Activated T-cell treated with anti-CD3 and anti-CD28 coated beads for 4 hours (primary cell): ENCODE results near the gene FPR1.

Experiments
- DNase-seq: peaks from one replicate; pipeline ENCODE4 v3.0.0-alpha.2; 2020

FPR1 gene

GRCh38 chr19:51751655-51752054, at the start of gene FPR1:
TSS of gene FPR1 (minus strand) at chr19:51751878. CDS start at chr19:51746994, 4,884 bp downstream.
- no peak for DNase-seq

DNA sequence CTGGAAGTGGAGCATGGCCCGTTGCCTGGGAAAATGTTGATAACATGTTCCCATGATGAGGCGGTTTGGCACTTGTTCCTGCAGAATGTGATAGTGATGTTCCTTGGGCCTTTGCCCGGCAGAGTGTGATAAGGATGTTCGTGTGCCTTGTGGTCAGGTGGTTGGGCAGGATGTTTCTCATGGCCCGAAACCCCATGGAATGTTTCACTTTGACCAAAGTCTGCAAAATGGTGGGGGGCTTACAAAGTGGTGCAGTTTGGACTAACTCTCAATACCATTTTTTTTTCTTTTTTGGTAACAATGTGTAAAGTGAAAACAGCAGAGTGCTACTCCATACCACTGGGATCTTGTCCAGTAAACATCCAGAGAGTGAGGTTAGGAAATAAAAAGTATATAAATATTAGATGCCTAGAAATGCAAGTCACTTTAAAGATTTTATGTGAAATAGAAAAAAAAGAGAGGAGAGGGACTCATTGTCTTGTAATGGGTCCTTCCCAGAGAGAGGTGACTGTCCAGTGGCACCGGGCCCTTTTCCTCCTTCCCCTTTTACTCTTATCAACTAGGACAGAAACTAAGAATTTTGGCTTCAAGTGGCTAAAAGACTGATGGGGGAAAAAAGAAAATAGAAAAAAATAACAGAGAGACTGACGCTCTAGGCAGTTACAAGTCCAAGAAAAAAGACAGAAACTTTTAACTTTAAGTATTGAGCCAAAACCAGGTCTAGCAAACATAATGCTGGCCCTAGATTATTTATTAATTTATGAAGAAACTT, 49.0 kb upstream of the FPR1 start:
- DNase-seq = no peak

DNA sequence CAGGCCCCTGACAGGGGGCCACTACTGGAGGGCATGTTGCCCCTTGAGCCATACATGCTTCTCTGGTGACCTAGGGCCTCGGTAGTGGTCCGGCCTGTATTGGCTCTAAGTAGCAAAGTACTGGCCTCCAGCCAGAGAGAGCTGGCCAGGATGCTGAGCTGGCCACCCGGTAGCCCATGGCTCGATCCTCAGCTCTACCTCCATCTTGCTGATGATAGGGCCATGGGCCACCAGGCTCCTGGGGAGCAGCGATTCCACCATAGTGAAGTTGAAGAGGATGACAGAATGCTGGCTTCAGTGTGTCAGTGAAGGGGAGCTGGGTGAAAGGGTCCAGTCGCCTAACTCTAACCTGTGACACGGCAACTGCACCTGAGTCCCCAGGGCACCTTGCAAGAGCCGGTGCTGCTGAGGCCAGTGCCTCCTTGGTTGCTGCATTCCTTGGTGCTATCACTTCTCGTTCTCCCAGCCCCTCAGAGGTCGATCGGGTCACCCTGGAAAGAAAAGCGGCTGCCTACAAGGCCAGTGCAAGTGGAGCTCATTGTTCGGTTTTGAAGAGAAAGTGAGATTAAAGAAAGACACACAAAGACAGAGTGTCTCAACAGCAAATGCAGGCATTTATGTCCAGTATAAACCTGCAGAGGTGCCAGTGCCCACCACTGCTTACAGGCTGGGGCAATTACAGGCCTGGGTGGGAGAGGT, 48.2 kb upstream of the FPR1 start:
- no peak for DNase-seq

DNA sequence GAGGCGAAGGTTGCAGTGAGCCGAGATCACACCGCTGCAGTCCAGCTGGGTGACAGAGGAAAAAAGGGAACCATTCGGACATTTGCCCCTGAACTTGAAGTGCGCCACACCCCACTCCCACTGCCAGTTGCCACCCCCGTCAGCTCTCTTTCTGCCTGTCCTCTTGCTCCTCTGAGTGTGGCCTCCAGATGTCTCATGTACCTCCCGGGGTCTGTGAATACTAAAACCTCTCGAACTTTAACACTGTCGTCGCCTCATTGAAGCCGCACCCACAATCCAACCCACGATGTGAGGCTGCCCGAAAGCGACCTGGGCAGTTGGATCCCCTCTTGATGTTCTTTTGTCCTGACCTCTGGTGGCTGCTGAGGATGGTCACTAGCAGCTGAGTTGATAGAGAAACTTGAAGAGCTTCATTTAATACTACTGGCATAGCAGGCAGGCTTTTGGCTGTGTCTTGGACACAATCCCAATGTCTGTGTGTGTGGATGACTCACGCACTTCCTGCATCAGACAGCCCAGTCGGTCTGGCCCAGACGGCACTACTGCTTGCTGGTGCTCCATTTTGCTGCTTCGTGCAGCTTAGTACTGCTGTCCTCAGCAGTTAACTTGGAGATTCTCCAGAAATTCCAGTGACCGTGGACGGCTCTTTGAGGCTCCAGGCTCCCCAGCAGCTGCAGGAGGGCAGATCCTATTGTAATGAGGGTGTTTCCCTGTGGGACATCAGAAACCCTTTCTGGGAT, 47.5 kb upstream of the FPR1 start:
- DNase-seq = no peak

- DNase-seq = no peak
These were observed 46.4 kb upstream of the FPR1 start for GRCh38 chr19:51798062-51798461.

DNA sequence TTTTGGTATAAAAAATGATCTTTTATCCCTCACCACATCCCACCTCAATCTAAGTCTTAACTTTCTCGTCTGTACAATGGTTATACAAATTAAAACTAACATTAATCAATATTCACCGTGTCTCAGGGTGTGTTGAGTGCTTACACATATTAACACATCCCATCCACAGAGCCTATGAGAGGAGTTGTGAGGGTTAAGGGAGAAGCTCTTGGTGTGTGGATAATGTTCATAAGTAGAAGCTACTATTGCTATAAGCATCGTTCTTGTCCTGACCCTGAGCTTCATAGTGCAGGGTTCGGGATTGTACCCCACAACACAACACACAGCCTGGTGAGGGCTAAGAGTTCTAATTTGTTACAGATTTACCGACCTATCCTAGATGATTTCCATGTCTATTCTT, 45.8 kb upstream of the FPR1 start:
- no peak for DNase-seq

GRCh38 chr19:51796195-51796679, 44.6 kb upstream of the FPR1 start:
- no peak for DNase-seq

DNA sequence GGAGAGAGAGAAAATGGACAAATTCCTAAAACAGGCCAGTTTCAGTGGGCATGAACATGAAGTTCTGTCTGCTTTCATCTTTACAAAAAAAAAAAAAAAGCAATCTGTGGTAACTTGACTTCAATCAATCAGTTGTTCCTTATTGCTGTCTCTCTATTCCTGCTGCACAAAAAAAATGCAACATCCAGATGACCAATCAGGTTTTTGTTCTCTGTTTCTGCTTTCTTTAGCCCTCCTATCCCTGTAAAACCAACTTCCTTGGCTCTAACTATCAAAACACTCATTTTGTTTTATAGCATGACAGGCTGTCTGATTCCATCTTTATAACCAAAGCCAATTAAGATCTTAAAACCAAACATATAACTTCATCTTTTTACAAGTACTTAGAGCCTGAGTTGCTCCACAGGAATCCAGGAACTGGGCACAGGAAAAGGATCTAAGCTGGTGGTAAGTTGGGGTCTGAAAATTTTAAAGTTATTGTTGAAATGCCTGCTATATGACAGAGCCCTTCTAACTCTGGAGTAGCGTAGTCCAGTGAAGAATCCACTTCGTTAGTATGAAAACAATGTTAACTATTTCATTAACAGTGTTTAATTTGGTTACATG, 43.3 kb upstream of the FPR1 start, which contains the start of gene FPR3:
Gene FPR3 (plus strand): TSS at position 273 of the 606 bp plus-strand sequence. CDS start 28,592 bp downstream, outside the sequence.
- DNase-seq = no peak

DNA sequence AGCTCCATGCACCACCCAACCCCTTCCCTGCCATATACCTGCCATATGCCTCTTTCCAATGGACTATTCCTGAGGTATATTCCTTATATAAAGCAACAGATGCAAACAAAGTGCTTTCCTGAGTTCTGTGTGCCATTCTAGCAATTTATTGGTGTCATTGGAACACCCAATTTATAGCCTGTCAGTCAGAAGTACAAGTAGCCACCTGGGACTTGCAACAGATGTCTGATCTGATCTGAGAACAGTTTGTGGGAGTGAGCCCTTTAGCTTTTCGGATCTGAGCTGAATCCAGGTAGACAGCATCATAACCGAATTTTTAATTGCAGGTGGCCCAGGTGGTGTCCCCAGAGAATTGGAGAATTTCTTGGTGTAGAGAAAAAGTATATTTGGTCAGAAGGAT, 42.3 kb upstream of the FPR1 start:
- no peak for DNase-seq

- no peak for DNase-seq
These were observed 41.3 kb upstream of the FPR1 start for GRCh38 chr19:51792932-51793331.

- DNase-seq = no peak
These were observed 37.5 kb upstream of the FPR1 start for GRCh38 chr19:51789061-51789795.

GRCh38 chr19:51788029-51788428, 36.4 kb upstream of the FPR1 start:
- no peak for DNase-seq

DNA sequence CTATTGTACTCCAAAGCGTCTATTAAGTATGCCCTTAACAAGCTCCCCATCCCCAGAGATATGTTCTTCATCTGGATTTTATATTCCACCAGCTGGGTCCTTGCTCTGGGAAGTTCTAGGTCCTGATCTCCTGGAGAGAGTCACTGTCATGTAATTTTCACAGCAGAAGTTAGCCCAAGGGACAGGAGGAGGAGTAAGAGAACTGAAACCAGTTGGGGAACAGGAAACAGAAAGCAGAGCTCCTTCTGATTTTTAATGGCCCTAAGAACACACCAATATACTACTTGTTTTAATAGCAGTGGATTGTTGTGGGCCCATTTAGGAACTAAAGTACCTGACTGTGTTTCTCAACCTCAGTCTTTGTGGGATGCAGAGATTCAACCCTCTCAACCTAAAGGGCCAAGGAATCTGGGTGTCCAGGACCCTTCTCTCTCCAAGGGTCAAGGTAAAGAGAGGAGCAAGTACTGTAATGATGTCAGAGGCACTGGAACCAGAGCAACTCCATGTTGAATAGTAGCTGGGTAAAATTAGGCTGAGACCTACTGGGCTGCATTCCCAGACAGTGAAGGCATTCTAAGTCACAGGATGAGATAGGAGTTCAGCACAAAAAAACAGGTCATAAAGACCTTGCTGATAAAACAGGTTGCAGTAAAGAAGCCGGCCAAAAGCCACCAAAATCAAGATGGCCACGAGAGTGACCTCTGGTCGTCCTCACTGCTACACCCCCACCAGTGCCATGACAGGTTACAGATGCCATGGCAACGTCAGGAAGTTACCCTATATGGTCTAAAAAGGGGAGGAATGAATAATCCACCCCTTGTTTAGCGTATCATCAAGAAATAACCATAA, 35.2 kb upstream of the FPR1 start:
- DNase-seq = no peak

DNA sequence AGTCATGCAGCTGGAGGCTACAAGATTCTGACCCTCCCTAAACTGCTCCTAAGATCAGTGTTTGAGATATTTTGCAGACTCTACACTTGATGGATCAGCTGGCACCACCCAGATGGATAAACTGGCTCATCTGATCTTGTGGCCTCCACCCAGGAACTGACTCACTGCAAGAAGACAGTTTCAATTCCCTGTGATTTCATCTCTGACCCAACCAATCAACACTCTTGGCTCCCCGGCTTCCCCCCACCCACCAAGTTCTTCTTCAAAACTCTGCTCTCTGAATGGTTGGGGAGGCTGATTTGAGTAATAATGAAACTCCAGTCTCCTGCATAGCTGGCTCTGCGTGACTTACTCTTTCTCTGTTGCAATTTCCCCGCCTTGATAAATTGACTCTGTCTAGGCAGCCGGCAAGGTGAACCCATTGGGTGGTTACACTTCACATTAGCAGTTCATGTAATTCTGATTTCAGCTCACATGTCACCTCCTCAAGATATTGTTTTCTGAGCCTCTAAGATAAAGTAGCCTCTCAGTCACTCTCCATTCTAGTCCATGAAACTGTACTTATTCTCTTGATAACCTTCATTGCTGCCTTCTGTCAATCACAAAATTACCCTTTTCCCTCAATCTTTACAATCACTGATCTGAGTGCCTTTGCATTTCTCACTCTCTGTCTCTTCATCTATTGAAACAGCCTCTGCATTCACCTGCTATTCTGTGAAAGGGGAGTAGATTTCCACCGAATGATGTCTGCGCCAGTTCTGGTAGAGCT, 33.4 kb upstream of the FPR1 start:
- no peak for DNase-seq

DNA sequence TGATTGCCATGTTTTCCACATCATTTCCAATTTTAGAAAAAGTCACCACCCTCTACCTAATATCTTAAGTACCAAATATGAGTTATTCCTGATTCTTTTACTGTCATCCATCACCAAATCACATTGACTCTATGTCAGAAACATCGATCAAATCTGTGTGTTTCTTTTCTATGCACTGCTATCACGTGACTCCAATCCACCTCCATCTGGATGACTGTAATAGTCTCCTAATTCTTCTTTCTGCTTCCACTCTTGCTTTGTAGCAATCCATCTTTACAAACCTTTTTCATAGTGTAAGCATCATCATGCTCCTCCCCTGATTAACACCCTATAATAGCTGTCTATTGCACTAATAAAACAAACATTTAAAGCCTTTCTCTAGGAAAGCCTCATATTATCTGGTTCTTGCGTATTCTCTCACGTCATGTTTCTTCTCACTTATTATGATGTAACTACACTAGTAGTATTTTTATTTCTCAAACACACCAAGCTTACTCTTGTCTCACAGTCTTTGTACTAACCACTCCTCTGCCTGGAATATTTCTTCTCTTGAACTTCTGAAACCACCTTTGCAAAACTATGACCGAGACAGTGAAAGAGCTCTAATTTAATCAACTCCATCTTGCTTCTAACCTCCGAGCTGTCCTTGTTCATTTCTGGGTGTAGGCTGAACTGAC, 32.6 kb upstream of the FPR1 start:
- no peak for DNase-seq

DNA sequence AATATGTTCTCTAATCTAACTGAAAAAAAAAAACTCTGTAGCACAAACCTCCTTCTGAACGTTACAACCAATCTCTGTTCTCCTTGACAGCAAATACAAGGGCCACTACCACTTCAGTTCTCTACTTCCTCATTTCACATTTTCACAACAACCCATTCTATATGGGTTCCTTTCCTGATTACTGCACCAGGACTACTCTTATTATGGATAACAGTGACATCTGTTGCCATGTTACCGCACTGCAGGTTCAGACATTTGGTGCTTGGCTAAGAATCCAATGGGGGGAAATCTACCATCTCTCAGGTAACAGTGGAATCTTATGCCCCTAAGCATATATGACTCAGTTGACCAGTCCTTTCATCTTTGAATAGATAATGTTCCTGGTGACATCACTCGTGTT, 31.7 kb upstream of the FPR1 start:
- no peak for DNase-seq

- DNase-seq = no peak
These were observed 30.3 kb upstream of the FPR1 start for GRCh38 chr19:51781999-51782398.

DNA sequence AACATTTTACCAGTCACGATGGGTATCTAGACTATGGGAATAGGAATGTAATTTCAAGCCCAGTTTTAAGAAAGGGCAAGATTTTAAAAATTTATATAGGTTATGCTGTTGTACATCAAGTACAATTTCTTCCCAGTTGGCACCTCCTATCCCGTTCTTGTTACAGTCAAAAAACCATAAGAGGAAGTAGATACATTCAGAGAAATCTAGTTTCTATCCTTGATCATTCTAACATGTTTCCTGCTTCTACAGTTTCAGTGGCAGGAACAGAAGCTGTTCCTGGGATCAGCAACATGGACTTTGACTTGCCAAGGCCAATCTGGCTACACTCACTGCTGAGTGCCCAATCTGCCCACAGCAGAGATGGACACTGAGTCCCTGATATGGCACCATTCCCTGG, 28.6 kb upstream of the FPR1 start:
- DNase-seq = no peak

DNA sequence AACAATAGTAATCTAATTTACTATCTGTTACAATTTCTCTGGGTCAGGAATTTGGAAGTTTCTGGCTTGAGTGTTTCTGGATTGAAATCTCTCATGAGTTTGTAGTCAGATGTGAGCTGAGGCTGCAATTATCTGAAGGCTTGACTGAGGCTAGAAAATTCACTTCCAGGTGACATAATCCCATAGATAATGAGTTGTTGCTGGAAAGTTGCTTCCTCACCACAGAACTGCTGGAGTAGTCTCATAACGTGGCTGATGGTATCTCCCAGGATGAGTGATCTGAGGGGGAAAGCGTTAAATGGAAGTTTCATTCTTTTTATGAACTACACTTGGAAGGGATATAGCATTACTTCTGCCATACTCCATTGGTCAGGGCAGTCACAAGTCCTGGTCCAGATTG, 28.0 kb upstream of the FPR1 start:
- DNase-seq = no peak

DNA sequence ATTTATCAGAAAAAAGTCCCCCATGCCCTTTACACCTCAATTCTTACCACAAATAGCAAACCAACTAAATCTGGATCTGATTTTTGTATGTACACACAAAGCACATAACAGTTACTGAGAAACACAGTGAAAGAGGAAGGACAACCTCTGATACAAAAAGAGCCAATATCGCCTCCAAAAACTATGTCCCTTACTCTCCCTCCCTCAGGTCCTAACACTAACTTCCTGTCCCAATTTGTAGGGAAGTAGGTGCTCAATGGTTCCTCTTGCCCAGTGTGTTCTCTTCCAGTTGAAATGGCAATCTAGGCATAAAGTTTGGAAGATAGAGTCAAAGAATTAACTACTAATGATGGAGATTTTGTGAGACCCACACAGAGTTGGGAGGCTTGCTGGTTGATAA, 27.5 kb upstream of the FPR1 start:
- no peak for DNase-seq
